GM18520 (cell line): ENCODE measurements around the gene TXNDC5.

Experiments used
- ATAC-seq: cut with Tn5 transposase; IDR thresholded peaks from one replicate; pipeline ENCODE4 v1.9.1; 2021; ENCODE audit not compliant: unreplicated experiment

TXNDC5 gene

GRCh38 chr6:7910654-7911344 lies at the start of gene TXNDC5:
Gene TXNDC5, minus strand, starts transcription at chr6:7910788. Its CDS starts 12 bp downstream, at chr6:7910776.
- ATAC-seq, result peak; percentile 49

GRCh38 chr6:7960141-7960540 lies 49.6 kb upstream of the TXNDC5 start:
- ATAC-seq, result no peak

- ATAC-seq, result no peak
Measured at GRCh38 chr6:7959453-7959852, 48.9 kb upstream of the TXNDC5 start.

GRCh38 chr6:7958464-7958863 lies 47.9 kb upstream of the TXNDC5 start:
- no peak for ATAC-seq

- ATAC-seq, result no peak
Measured at GRCh38 chr6:7956257-7956656, 45.7 kb upstream of the TXNDC5 start.

- no peak for ATAC-seq
Measured at GRCh38 chr6:7954477-7955200, 44.1 kb upstream of the TXNDC5 start.

GRCh38 chr6:7953753-7954152 lies 43.2 kb upstream of the TXNDC5 start:
- no peak for ATAC-seq

GRCh38 chr6:7939864-7940228 lies 29.3 kb upstream of the TXNDC5 start:
- peak; percentile 21 for ATAC-seq

GRCh38 chr6:7939184-7939863 lies 28.7 kb upstream of the TXNDC5 start:
- peak; percentile 87 for ATAC-seq

- ATAC-seq, result no peak
Measured at GRCh38 chr6:7938562-7939183, 28.1 kb upstream of the TXNDC5 start.

GRCh38 chr6:7933794-7934193 lies 23.2 kb upstream of the TXNDC5 start:
- peak; percentile 95 for ATAC-seq

- no peak for ATAC-seq
Measured at GRCh38 chr6:7932625-7933024, 22.0 kb upstream of the TXNDC5 start.

- ATAC-seq, result no peak
Measured at GRCh38 chr6:7924867-7925266, 14.3 kb upstream of the TXNDC5 start.

- no peak for ATAC-seq
Measured at GRCh38 chr6:7922596-7922995, 12.0 kb upstream of the TXNDC5 start.

GRCh38 chr6:7921632-7922092 lies 11.1 kb upstream of the TXNDC5 start:
- no peak for ATAC-seq

- no peak for ATAC-seq
Measured at GRCh38 chr6:7921046-7921445, 10.5 kb upstream of the TXNDC5 start.

- no peak for ATAC-seq
Measured at GRCh38 chr6:7920425-7920824, 9.8 kb upstream of the TXNDC5 start.

- ATAC-seq, result no peak
Measured at GRCh38 chr6:7919871-7920270, 9.3 kb upstream of the TXNDC5 start.

- no peak for ATAC-seq
Measured at GRCh38 chr6:7918403-7918802, 7.8 kb upstream of the TXNDC5 start.

- ATAC-seq, result no peak
Measured at GRCh38 chr6:7917729-7918128, 7.1 kb upstream of the TXNDC5 start.

- peak; percentile 80 for ATAC-seq
Measured at GRCh38 chr6:7916959-7917358, 6.4 kb upstream of the TXNDC5 start.
